HK-2 (cell line): ENCODE results near the gene ETHE1.

Experiments used
- DNase-seq: peaks from one replicate; pipeline ENCODE4 v3.0.0-alpha.2; 2018; ENCODE audit not compliant: unreplicated experiment

The ETHE1 gene

DNA sequence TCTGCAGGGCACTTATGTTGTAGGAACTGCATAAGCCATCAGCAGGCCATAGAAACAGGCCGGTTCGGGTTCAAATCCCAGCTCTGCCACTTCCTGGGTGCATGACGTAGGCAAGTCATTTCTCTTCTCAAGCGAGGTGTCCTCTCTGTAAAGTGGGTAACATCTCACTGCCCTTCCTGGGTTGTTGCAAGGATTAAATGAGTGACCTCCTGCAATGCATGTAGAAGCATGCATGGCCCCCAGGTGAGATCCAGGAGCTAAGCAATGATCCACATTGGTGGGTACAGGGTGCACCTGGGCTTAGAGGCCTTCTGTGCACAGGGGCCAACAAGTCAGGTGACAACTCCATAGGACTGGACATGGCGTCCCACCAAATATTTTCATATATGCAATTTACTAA is 36.2 kb downstream of the ETHE1 start:
- DNase-seq, result no peak

DNA sequence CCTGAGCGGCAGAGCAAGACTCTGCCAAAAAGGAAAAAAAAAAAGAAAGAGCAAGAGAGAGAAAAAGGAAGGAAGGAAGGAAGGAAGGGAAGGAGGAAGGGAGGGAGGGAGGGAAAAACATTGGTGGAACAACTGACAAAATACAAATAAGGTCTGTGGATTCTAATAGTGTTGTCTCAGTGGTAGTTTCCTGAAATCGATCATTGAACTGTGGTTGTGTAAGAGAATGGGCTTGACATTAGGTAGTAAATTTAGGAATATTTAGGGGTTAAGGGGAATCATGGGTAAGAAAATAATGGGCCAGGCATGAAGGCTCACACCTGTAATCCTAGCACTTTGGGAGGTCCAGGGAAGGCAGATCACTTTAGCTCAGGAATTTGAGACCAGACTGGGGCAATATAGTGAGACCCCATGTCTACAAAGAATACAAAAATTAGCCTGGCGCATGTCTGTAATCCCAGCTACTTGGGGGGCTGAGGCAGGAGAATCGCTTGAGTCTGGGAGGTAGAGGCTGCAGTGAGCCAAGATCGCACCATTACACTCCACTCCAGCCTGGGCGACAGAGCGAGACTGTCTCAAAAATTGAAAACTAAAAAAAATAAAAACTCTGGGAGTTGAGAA is 36.9 kb downstream of the ETHE1 start:
- DNase-seq, result no peak

DNA sequence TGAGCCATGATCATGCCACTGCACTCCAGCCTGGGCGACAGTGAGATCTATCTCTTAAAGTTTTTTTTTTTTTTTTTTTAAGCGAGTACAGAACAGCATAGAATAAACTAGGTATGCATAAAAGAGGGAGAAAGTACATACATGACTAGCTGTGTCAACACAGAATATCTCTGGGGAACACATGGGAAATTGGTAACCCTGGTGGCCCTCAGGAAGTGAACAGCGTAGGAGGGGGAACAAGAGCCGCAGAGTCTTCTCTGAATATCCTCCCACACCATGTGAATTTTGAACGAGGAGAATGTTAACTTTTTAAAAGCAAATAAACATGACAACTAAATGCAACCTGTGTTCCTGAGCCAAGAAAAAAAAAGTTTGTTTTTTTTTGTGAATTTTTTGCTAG is 37.7 kb downstream of the ETHE1 start:
- no peak for DNase-seq

DNA sequence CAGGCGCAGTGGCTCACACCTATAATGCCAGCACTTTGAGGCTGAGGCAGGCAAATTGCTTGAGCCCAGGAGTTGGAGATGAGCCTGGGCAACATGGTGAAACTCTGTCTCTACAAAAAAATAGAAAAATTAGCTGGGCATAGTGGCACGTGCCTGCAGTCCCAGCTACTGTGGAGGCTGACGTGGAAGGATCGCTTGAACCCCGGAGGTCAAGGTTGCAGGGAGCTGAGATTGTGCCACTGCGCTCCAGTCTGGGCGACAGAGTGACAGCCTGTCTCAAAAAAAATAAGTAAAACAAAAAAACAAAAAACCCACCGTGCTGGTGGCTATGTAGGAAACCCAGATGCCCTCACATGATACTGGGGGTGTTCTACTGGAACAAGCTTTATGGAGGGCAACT is 38.8 kb downstream of the ETHE1 start:
- no peak for DNase-seq

DNA sequence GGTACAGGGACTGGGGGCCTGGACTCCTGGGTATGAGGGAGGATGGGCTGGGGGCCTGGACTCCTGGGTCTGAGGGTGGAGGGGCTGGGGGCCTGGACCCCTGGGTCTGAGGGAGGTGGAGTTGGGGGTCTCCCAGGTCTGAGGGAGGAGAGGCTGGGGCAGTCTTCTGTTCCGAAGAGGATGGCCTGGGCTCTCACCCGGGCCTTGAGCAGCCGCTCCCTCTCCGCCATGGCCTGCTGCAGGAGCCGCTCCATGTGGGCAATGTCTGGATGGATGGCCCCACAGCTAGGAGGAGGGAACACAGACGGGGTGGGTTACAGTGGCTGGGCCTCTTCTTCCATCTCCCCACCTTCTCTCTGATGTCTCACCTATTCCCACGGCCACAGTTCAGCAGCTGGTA is 40.6 kb downstream of the ETHE1 start:
- DNase-seq, result no peak

DNA sequence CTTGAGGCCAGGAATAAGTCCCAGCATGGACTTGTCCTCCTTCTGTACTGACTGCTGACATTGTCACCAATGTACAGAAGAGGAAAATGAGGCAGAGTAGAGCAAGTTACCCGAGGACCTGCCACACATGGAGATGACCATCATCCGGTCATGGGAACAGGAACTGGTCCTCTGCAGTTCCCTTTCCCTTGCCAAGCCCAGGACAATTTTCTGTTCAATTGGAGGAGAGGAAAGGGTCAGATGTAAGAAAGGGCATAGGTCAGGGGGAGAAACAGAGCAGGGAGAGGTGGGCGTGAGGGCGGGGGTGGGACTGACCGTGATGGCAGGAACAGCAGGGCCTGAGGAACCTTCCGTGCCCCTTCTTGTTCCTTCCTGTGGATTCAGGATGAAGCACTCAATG is 41.0 kb downstream of the ETHE1 start:
- DNase-seq, result no peak

DNA sequence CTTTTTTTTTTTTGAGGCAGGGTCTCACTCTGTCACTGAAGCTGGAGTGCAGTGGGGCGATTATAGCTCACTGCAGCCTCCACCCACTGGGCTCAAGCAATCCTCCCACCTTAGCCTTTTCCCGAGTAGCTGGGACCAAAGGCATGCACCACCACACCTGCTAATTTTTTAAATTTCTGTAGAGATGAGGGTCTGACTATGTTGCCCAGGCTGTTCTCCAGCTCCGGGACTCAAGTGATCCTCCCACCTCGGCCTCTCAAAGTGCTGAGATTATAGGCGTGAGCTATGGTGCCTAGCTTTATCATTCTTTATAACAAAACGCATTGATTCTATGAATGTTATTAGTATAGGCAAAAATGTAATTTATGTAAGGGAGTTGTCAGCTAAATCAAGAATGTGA is 43.7 kb downstream of the ETHE1 start:
- DNase-seq, result no peak

DNA sequence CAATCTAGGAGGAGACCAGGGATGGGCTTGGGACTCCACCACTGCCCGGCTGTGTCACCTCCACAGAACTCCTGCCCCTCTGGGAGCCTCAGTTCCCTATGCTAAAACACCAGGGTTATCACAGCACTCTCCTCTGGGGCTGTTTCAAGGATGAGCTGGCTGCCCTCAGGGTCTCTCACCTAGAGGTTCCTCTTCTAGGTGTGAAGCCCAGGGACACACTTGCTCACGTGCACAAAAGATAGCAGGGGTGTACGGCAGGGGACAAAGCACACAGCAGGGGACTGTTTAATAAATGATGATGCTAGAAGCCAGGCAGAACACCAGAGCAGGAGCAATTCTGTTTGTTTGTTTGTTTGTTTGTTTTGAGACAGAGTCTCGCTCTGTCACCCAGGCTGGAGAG is 44.8 kb downstream of the ETHE1 start:
- no peak for DNase-seq

DNA sequence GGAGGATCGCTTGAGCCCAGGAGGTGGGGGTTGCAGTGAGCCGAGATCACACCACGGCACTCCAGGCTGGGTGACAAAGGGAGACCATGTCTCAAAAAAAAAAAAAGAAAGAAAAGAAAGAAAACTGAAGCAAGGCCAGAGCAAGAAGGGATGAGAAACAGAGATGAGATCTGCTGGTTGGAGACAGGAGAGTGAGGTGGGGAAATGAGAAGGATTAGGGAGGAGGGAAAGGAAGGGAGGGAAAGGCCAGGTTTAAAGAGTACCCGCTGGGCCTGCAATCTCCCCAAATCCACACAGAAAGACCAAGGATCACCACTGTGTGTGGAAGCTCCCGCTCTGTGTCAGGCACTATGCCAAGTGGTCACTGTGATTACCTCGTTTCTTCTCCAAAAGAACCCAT is 45.3 kb downstream of the ETHE1 start:
- DNase-seq, result no peak

DNA sequence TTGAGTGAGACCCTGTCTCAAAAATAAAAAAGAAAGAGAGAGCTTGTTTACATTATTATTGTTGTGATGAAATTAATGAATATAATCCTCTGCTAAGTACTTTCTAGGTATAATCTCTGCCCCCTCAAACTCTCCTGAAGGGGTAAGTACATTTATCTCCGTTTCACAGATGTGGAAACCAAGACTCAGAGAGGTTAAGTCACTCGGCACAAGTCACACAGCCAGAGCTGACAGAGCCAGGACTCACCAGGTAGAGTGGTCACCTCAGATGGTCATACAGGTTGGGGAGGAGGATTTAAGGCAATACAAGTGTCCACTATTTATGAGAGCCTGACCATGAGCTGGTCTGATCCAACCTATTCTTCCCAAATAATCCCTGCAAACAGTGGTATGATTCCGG is 46.4 kb downstream of the ETHE1 start:
- no peak for DNase-seq

DNA sequence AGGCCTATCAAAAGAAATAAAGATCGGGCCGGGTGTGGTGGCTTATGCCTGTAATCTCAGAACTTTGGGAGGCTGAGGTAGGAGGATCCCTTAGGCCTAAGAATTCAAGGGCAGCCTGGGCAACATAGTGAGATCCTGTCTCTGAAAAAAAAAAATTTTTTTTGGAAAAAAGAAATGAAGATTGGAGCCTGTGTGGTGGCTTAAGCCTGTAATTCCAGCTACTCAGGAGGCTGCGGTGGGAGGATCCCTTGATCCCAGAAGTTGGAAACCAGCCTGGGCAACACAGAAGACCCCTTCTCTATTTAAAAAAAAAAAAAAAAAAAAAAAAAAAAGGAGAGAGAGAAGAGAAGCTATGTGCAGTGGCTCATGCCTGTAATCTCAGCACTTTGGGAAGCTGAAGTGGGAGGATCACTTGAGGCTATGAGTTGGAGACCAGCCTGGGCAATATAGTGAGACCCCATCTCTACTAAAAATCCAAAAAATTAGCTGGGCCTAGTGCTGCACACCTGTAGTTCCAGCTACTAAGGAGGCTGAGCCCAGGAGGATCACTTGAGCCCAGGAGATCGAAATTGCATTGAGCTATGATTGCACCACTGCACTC is 46.9 kb downstream of the ETHE1 start:
- no peak for DNase-seq

DNA sequence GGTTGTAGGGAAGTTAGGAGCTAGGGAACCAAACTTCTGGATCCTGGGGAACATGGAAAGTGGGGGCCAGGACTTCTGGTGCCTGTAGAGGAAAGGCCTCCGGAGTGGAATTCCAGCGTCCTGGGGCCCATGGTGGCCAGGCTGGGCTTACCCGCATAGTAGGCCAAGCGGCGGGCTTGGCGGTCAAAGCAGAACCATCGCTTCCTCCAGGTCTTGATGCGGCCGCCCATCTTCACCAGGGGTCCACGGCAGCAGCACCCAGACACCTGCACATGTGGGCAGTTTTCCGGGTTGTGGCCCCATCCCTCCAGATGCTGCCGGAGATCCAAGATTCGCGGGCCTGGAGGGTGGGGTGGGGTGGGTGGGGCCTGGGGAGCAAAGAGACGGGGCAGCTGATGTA is 47.8 kb downstream of the ETHE1 start:
- DNase-seq, result no peak

DNA sequence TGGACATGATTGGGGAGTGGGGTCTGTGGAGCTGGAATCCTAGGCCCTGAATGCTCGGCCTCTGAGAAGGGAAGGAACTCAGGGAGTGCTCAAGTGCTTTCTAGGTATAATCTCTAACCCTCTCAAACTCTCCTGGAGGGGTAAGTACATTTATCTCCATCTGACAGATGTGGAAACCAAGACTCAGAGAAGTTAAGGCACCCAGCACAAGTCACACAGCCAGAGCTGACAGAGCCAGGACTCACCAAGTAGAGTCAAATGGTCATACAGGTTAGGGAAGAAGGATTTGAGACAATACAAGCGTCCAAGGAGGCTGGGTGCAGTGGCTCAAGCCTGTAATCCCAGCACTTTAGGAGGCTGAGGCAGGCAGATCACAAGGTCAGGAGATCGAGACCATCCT is 48.7 kb downstream of the ETHE1 start:
- no peak for DNase-seq

DNA sequence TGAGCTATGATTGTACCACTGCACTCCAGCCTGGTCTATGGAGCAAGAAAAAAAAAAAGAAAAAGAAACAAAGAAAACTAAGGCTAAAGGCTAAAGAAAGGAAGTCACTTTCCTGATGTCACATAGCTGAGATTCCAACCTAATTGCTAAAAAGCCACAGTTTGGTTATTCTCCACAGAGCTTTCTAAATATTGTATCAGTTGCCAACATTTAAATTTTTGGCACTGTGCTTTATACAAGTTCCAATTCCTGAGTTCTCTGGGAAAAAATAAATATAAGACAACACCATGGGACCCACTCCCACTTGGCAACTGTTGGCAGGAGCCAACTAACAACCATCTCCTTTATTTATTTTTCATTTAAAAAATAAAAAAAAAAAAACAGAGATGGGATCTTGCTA is 50.4 kb downstream of the ETHE1 start:
- DNase-seq, result no peak

DNA sequence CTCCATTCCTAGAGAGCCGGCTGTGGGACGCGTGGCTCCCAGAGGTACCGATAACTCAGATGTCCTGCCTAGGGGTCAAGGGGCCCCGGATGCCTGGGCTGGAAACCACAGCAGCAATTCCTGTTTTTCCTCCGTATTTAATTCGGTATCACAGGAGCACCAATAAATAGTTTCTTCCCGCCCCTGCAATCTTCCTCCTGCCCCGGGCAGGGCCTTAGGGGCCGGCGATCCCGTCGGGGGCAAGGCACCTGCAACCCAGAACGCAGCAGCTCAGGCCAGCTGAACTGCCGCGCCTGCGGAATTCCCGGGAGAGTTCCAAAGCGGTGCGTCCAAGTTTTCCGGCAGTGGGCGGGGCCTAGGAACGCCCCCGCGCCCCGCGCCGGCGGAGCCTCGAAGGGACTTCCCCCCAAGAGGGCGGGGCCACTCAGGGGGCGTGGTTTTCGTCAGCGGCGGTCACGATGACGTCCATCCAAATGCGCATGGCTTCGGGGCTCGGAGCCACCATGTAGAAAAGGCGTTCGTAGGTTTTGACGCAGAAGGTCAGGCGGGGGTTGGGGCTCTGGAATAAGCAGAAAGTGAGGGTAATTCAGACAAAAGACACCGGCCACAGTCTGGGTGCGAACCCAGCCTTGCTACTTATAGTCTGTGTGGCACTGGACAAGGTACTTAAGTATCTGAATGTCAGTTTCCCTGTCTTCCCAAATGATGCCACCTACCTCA is 51.9 kb downstream of the ETHE1 start:
- DNase-seq, result peak; percentile 94

DNA sequence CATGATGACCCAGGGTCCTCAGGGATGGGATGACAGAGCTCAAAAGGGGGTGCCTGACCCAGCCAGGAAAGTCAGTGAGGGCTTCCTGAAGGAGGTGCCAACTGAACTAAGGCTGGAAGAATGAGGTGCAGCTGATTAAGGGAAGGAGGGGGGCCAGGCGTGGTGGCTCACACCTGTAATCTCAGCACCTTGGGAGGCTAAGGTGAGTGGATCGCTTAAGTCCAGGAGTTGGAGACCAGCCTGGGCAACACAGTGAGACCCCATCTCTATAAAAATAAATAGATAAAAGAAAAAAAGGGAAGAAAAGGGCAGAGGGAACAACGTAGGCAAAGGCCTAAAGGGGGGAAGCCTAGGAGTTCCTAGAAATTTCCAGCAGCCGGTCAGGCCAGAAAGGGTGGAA is 52.5 kb downstream of the ETHE1 start:
- DNase-seq, result no peak

DNA sequence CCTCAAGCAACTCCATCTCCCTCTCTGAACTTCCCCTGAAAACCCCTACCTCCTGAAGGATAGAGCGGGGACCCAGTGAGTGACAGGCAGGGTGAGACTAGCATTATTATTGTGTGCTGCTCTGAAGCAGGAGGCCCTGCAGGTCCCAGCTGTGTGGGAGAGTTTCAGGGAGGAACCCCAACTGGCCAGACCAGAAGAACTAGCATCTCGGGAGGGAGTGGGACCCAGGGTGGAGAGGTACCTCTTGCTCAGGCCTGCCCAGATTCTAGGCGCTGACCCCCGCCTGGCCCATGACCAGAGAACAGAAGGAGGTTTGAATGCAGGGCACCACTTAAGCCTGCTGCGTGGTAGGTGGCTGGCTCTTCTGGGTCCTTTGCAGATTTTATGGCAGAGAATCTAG is 55.9 kb downstream of the ETHE1 start:
- no peak for DNase-seq

DNA sequence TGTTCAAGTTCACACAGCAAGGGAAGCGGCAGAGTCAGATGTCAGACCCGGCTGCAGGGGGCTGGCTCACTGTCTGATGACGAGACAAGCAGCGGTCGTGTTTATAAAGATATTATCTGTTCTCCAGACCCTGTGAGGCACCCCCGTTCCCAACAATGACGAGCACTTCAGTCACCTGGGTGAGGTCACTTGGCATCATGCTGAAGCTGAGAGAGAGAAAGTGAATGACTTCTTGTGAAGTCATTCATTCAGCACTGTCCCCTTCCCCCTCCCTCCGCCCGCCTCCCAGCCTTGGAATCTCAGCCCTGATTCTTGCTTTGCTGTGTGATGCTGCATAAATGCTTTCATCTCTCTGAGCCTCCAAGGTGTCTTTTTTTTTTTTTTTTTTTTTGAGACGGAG is 56.7 kb downstream of the ETHE1 start:
- DNase-seq, result no peak

DNA sequence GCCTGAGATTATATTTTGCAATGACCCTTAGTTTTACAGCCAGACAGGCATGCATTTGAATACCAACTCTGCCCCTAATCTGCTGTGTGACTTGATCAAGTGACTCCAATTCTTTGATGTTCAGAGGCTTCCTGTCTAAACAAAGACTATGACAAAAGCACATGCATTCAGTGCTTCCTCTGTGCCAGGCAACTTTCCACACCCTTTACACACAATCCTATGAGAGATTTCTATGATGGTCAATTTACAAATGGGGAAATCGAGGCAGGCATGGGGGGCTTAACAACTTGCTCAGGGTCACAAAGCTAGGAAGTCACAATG is 57.9 kb downstream of the ETHE1 start:
- no peak for DNase-seq

DNA sequence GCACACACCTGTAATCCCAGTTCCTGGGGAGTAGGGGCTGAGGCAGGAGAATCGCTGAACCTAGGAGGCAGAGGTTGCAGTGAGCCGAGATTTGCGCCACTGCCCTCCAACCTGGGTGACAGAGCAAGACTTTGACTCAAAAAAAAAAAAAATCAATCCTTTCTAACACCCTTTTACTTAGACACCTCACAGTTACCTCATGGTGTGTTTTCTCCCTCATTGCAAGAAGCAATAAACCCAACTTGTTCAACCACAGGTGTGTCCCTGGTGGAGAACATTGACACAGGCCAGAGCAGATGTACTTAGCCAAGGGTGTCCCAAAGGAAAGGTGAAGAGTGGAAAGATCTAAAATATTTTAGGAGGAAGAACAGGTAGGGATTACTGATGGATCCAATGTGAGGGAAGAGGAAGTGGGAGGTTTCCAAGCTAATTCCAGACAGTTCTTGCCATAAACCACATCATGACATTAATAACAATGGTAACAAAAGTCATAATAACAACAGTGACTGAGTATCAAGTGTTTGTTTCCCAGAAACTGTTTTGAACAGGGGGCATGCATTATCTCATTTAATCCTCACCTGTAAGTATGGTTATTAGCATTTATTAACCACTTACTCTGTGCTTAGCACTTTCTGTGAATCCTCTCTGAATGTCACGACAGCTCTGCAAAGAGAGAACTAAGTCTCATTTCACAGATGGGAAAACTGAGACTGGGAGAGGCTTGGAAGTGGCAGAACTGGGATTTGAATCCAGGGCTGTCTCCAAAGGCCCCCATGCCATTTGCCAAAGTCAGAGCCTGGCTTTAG is 58.4 kb downstream of the ETHE1 start:
- no peak for DNase-seq

DNA sequence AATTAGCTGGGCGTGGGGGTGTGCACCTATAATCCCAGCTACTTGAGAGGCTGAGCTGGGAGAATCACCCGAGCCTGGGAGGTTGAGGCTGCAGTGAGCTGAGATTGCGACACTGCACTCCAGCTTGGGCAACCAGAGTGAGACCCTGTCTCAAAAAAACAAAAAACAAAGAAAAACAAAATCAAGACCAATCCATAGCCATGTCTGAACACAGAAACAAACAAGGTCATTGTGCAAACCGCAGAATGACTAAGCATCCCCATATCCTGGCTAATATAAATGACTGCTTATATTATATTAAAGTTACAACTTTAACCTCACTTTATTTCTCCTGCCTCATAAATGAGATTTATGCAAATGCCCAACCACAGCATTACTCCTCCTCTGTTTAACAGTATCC is 59.3 kb downstream of the ETHE1 start:
- DNase-seq, result no peak

DNA sequence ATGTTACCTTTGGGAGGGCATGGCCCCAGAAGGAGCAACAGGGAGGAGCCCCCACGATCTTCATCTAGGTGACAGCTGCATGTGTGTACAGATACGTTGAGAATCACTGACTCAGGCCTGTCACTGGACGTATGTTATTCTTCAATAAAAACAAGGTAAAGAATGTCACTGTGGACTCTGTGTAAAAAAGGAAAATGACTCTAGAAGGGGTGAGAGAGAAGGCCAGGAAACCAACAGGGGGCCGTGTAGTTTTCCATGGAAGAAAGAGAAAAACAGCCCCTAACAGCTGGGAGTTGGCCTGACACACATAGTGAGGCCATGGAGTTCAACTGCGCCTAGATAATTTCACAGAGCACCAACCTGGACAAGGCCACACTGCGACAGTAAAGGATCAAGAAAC is 59.7 kb downstream of the ETHE1 start:
- DNase-seq, result no peak

DNA sequence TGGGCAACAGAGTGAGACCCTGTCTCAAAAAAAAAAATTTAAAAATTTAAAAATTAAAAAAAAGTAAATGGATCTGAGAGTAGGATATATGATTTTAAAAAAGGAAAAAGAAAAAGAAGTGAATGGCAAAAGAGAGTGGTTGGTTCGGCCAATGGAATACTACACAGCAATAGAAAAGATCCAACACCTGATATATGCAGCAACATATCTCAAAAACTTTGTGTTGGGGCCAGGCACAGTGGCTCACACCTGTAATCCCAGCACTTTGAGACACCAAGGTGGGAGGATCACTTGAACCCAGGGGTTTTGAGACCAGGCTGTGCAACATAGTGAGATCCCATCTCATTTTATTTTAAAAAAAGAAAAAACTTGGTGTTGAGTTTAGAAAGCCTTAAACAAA is 60.2 kb downstream of the ETHE1 start:
- DNase-seq, result no peak
